ENCODE results near the gene LRRC4C.

DNA sequence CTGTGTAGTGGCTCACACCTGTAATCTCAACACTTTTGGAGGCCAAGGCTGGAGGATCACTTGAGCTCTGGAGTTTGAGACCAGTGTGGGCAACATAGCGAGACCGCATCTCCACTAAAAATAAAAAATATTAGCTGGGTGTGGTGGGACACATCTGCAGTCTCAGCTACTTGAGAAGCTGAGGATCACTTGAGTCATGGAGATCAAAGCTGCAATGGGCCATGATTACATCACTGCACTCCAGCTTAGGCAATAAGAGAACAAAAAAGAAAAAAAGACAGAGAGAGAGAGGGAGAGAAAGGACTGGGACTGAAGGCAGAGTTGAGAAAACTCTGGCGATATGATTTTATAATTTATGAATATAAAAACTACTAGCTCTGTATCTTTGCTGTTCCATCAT lies 473.1 kb downstream of the LRRC4C start:
- TF ChIP-seq, protein P1, sequence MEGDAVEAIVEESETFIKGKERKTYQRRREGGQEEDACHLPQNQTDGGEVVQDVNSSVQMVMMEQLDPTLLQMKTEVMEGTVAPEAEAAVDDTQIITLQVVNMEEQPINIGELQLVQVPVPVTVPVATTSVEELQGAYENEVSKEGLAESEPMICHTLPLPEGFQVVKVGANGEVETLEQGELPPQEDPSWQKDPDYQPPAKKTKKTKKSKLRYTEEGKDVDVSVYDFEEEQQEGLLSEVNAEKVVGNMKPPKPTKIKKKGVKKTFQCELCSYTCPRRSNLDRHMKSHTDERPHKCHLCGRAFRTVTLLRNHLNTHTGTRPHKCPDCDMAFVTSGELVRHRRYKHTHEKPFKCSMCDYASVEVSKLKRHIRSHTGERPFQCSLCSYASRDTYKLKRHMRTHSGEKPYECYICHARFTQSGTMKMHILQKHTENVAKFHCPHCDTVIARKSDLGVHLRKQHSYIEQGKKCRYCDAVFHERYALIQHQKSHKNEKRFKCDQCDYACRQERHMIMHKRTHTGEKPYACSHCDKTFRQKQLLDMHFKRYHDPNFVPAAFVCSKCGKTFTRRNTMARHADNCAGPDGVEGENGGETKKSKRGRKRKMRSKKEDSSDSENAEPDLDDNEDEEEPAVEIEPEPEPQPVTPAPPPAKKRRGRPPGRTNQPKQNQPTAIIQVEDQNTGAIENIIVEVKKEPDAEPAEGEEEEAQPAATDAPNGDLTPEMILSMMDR (IDR thresholded peaks at IDR 0.05; ENCODE audit: borderline replicate concordance, extremely low read depth, low read length, poor library complexity, severe bottlenecking): no peak
- no peak for TF ChIP-seq EZH2 (IDR thresholded peaks at IDR 0.05; ENCODE audit: borderline replicate concordance, low read depth, low read length, severe bottlenecking)
